Activated T-helper 1 cell treated with Interleukin-2 at 50 U/mL for 16 hours (primary cell): ENCODE results near the gene SIVA1.

Source experiments
- DNase-seq: peaks from one replicate; pipeline ENCODE4 v3.0.0-alpha.2; 2020; ENCODE audit warnings: low read depth

The SIVA1 gene

GRCh38 chr14:104784846-104785707 is 32.1 kb downstream of the SIVA1 start:
- no peak for DNase-seq

GRCh38 chr14:104785708-104786080 is 32.7 kb downstream of the SIVA1 start:
- DNase-seq: no peak

GRCh38 chr14:104786091-104786586 is 33.2 kb downstream of the SIVA1 start:
- no peak for DNase-seq

DNA sequence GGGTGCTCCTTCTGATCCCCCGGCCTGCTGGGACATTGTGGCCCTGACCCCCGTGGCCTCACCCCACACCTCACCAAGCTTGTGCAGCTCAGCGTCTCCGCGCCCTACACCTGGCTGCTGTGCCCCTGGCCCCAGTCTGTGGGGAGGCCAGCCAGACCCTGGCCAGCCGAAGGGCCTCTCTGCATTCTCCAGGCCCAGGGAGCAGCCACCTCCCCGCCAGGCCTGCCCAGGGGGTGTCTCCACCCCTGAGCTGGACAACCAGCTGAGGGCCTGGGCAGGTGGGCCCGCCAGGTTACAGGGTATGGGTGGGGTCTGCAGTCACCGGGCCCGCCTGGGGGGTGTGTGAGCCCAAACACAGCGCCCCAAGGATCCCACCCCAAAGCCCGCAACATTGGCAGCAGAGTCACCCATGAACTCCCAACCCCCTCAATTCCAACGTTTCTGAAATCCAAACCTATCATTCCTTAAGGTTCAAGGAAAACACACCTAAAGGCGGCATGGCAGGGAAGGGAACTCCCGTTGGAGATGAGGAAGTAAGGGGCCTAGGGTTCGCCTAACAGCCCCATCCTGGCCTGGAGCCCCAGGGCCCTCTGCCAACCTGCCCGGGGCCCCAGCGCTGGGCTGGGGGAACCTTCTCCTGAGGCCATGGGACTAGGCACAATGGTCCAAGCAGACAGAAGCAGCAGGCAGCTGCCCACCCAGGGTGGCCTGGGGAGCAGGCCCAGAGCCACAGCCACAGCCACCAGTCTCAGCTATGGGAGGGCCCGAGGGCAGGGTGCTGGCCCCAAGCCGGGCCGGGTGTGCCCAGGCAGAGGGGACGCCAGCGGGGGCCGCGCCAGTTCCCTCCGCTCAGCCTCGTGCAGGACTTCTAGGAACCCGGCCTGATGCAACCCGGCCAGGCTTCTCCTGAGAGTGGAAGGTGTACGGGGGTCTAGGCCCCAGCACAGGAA is 34.1 kb downstream of the SIVA1 start:
- no peak for DNase-seq

GRCh38 chr14:104787736-104788135 is 34.8 kb downstream of the SIVA1 start:
- no peak for DNase-seq

DNA sequence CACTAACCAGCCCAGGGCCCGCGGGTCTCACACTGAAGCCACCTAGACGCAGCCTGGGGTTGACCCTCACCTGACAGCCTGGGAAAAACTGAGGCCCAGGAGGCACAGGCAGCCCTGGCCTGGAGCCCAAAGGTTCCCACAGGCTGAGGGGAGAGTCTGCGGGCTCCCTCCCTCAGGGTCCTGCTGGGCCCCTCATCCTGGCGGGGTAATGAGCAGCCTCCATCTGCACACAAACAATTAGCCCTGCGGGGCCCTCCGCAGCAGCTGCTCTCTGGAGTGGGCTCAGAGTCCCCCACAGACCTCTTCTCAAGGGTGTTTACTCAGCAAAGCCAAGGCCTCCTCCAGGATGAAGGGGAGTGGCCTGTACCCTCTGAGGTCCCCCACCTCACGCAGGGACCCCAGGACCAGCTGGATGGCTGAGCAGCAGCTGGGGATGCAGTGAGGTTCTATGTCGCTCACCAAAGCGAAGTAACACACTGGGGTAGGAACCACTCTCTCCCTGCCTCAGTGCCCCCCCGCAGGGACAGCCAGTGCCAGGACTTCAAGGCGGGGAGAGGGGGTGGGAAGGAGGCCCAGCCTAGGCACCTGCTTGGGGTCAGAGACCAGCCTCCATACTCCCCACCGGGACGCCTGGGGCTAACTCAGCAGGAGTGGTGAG is 35.3 kb downstream of the SIVA1 start:
- DNase-seq: no peak

DNA sequence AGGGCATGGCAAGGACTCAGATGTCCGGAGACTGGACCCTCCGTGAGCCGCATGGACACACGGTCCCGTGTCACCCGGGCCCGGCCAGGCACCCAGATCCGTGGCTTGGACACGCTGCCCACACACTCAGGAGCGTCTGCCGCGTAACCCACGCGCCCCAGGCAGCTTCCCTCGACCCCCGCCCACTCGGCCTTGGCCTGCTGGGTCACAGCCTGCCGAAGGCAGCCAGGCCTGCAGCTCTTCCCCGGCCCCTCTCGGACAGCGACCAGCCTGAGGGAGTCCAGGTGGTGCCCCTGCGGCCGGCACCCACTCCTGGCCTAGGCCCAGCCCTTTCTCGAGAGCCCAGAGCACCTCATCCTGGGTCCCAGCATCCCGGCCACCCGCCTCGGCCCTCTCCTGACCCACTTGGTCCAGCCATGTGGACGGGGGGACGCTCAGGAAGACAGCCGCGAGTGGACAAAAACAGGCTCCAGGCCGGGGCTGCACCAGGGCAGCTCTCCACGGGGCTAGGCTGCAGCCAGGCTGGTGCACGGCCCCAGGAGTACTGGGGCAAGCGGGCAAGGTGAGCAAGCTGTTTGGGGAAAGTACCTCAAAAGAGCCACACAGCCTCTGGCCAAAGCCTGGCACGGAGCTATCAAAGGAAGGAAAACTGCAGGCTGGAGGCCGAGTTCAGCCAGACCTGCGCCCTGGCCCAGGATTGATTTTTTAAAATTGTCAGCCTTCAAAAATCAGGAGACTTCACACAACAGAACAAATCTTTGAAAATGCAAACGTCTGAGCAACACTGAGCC is 36.1 kb downstream of the SIVA1 start:
- no peak for DNase-seq

- no peak for DNase-seq
Measured at GRCh38 chr14:104789752-104790743, 37.1 kb downstream of the SIVA1 start.

GRCh38 chr14:104791425-104791824 is 38.5 kb downstream of the SIVA1 start:
- no peak for DNase-seq

- DNase-seq: no peak
Measured at GRCh38 chr14:104792101-104792884, 39.3 kb downstream of the SIVA1 start.

GRCh38 chr14:104792945-104793702 is 40.2 kb downstream of the SIVA1 start:
- no peak for DNase-seq

- no peak for DNase-seq
Measured at GRCh38 chr14:104793703-104793959, 40.7 kb downstream of the SIVA1 start.

DNA sequence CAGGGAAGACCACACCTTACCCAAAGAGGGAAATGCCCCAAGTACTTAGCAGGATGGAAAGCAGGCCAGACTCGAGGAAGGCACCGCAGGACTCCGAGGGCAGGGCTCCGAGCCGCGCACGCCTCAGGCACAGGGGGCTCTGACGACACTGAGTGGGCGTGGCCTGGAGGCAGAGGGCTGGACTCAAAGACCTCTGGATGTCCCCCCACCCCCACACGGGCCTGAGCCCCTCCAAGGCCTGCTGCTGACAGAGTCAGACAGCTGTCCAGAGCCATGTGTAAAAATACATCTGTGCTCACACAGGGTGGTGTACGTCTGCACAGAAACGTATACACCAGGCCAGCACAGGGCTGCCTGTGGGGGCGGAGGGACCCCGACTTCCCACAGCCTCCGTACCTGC is 41.2 kb downstream of the SIVA1 start:
- DNase-seq: no peak

DNA sequence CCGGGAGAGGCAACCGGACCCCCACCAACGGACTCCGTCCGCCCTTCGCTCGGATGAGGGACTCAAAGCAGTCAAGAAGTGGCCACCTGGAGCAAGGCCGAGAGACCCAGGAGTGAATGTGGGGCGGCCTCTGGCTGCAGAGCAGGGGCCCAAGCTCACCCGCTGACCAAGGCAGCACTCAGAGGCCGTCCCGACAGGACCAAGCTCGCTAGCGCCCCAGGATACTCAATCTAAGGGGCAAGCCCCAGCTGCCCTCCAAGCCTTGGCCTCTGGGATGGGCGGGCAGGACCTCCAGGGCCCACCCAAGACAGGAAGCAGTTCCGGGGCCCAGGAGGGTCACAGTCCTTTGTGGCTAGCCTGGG is 41.7 kb downstream of the SIVA1 start:
- no peak for DNase-seq

DNA sequence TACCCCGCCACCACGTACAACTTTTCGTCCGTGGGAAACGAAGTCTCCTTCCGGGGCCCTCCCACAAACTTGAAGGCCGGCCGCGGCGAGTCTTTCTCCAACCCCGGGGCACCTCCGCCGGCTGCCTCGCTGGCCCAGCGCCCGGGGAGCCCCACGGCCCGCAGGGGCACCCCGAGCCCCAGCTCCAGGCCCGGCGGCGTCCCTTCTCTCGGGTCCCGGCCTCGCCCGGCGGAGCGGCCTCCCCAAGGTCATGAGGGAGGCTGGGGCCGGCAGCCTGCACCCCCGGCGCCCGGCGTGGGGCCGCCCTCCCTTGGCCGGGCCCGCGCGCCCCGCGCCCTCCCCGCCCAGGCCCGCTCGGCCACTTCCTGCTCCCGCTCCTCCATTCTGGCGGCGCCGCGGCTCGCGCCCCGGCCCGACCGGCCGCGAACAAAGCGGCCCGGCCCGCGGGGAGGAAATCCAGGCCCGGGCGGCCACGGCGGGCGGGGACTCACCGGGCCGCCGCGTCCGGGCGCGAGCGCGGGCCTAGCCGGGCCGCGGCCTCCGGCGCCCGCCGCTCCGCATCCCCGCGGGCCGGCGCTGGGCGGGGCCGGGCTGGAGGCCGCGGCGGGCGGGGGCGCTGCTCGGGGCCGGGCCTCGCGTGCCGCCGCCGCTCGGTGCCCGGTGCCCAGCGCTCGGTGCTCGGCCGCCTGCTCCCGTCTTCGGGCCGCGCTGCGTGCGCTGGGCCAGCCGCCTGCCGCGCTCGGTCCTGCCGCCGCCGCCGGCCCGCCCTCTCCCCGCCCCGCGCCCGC is 42.2 kb downstream of the SIVA1 start, which contains the start of gene AKT1:
AKT1 (minus strand) TSS at position 756 of the 788 bp plus-strand sequence. CDS start 3,105 bp downstream, outside the sequence.
- DNase-seq: no peak

- DNase-seq: peak; percentile 55
Measured at GRCh38 chr14:104795781-104796686, 43.1 kb downstream of the SIVA1 start.

GRCh38 chr14:104796687-104797081 is 43.7 kb downstream of the SIVA1 start:
- no peak for DNase-seq
